ENCODE data around the gene C10orf105.

C10orf105 gene

GRCh38 chr10:71719464-71720201, at the start of gene C10orf105:
Gene C10orf105 (minus strand): TSS chr10:71719778. CDS start chr10:71716337, 3,441 bp downstream.
- no peak for DNase-seq (ENCODE audit: low read depth in 2 of 2)

GRCh38 chr10:71767420-71768035, 48.0 kb upstream of the C10orf105 start:
- no peak for DNase-seq (ENCODE audit: low read depth in 2 of 2)

- no peak for DNase-seq (ENCODE audit: low read depth in 2 of 2)
Measured at GRCh38 chr10:71766717-71767419, 47.3 kb upstream of the C10orf105 start.

- DNase-seq (ENCODE audit: low read depth in 2 of 2) = no peak
Measured at GRCh38 chr10:71765906-71766716, 46.5 kb upstream of the C10orf105 start.

GRCh38 chr10:71765176-71765904, 45.8 kb upstream of the C10orf105 start:
- no peak for DNase-seq (ENCODE audit: low read depth in 2 of 2)

GRCh38 chr10:71763352-71764127, 44.0 kb upstream of the C10orf105 start:
- DNase-seq (ENCODE audit: low read depth in 2 of 2) = no peak

GRCh38 chr10:71762324-71762723, 42.7 kb upstream of the C10orf105 start:
- no peak for DNase-seq (ENCODE audit: low read depth in 2 of 2)

- no peak for DNase-seq (ENCODE audit: low read depth in 2 of 2)
Measured at GRCh38 chr10:71761541-71762113, 42.0 kb upstream of the C10orf105 start.

GRCh38 chr10:71761105-71761511, 41.5 kb upstream of the C10orf105 start:
- DNase-seq (ENCODE audit: low read depth in 2 of 2) = peak in 1 of 2 donors; percentile 42

GRCh38 chr10:71757399-71757922, 37.9 kb upstream of the C10orf105 start:
- DNase-seq (ENCODE audit: low read depth in 2 of 2) = no peak

- DNase-seq (ENCODE audit: low read depth in 2 of 2) = no peak
Measured at GRCh38 chr10:71756311-71757191, 37.0 kb upstream of the C10orf105 start.

- no peak for DNase-seq (ENCODE audit: low read depth in 2 of 2)
Measured at GRCh38 chr10:71755179-71755879, 35.8 kb upstream of the C10orf105 start.

- DNase-seq (ENCODE audit: low read depth in 2 of 2) = no peak
Measured at GRCh38 chr10:71754562-71754961, 35.0 kb upstream of the C10orf105 start.

GRCh38 chr10:71753960-71754505, 34.5 kb upstream of the C10orf105 start:
- DNase-seq (ENCODE audit: low read depth in 2 of 2) = no peak

GRCh38 chr10:71753091-71753959, 33.7 kb upstream of the C10orf105 start:
- no peak for DNase-seq (ENCODE audit: low read depth in 2 of 2)

GRCh38 chr10:71752391-71753090, 33.0 kb upstream of the C10orf105 start:
- DNase-seq (ENCODE audit: low read depth in 2 of 2) = no peak

Measured in stimulated activated CD4-positive, alpha-beta T cell treated with anti-CD3 and anti-CD28 coated beads, Interleukin-15, amount 100 ng/mL, for 48 hours (primary cell).